GM13977 (cell line): ENCODE data around the gene GTF2IRD1.

Experiments used
- DNase-seq: peaks from one replicate; pipeline ENCODE4 v3.0.0; 2012; ENCODE audit warnings: low spot score
- CTCF ChIP-seq: IDR thresholded peaks from 2 replicates; pipeline ENCODE4 v1.5.1; 2012; ENCODE audit warnings: mild to moderate bottlenecking, control low read depth; ENCODE audit not compliant: insufficient read depth; ENCODE audit errors: extremely low read depth, missing control alignments
- in situ Hi-C: fragments of 300-500 bp; cut with MboI; formaldehyde crosslinking; loops from one replicate; pipeline ENCODE4 v1.12.0; 2022; ENCODE audit warnings: low sequenced_read_pairs, low pct_unique_long_range_greater_than_20kb, mixed read lengths, inconsistent platforms; ENCODE audit not compliant: unreplicated experiment

GTF2IRD1 gene

GRCh38 chr7:74512762-74513161 lies 59.1 kb downstream of the GTF2IRD1 start:
- DNase-seq, result no peak
- in situ Hi-C loops, result no loop called here
- no peak for TF ChIP-seq CTCF

- in situ Hi-C loops, result no loop called here
- no peak for DNase-seq
- TF ChIP-seq CTCF, result no peak
These were observed 60.5 kb downstream of the GTF2IRD1 start for GRCh38 chr7:74514131-74514591.

- no peak for TF ChIP-seq CTCF
- in situ Hi-C loops, result no loop called here
- no peak for DNase-seq
These were observed 61.6 kb downstream of the GTF2IRD1 start for GRCh38 chr7:74515276-74515675.

- in situ Hi-C loops, result no loop called here
- no peak for TF ChIP-seq CTCF
- no peak for DNase-seq
These were observed 62.5 kb downstream of the GTF2IRD1 start for GRCh38 chr7:74516214-74516613.

- in situ Hi-C loops, result no loop called here
- no peak for TF ChIP-seq CTCF
- DNase-seq, result no peak
These were observed 64.3 kb downstream of the GTF2IRD1 start for GRCh38 chr7:74518041-74518440.

- in situ Hi-C loops, result no loop called here
- no peak for TF ChIP-seq CTCF
- no peak for DNase-seq
These were observed 64.9 kb downstream of the GTF2IRD1 start for GRCh38 chr7:74518654-74519053.

GRCh38 chr7:74519395-74519794 lies 65.7 kb downstream of the GTF2IRD1 start:
- no peak for DNase-seq
- in situ Hi-C loops, result no loop called here
- no peak for TF ChIP-seq CTCF
